Stimulated activated naive B cell treated with anti-CD40 and anti-IgM and Interleukin-4, amounts not matched to agents 10 μg/mL and 1 μg/mL and 100 μg/mL, for 72 hours (primary cell): Measurements from ENCODE around the gene BOLA1.
"Not testable (repeated sequence)": the region's sequence is repeated elsewhere in the genome, so short reads cannot be mapped to it uniquely, and the experiment has no call there.

ENCODE experiments used
- ATAC-seq, 2 donors: fragments of 150-1000 bp; cut with Tn5 transposase; replicated peaks; 2 replicates each; pipeline ENCODE4 v1.10.0; 2021; ENCODE audit warnings: moderate library complexity in 1 of 2
- DNase-seq: peaks from one replicate; pipeline ENCODE4 v3.0.0; 2021
- H3K27ac Mint-ChIP-seq: one replicate; pipeline ENCODE4 v1.8.0; 2022; ENCODE audit warnings: mild to moderate bottlenecking, mixed read lengths
- H3K27me3 Mint-ChIP-seq, 2 donors: one replicate each; pipeline ENCODE4 v1.8.0; 2022; ENCODE audit warnings: mixed read lengths in 2 of 2
- H3K36me3 Mint-ChIP-seq, 2 donors: one replicate each; pipeline ENCODE4 v1.8.0; 2022; ENCODE audit warnings: mixed read lengths in 2 of 2, mild to moderate bottlenecking in 1 of 2
- H3K4me1 Mint-ChIP-seq, 2 donors: one replicate each; pipeline ENCODE4 v1.8.0; 2022; ENCODE audit warnings: mixed read lengths in 2 of 2, mild to moderate bottlenecking in 1 of 2
- H3K4me3 Mint-ChIP-seq, 2 donors: one replicate each; pipeline ENCODE4 v1.8.0; 2022; ENCODE audit warnings: mild to moderate bottlenecking in 2 of 2, mixed read lengths in 2 of 2, moderate library complexity in 1 of 2
- H3K9me3 Mint-ChIP-seq, 2 donors: one replicate each; pipeline ENCODE4 v1.8.0; 2022; ENCODE audit warnings: mixed read lengths in 2 of 2, mild to moderate bottlenecking in 1 of 2

The BOLA1 gene

GRCh38 chr1:149931212-149931790 lies 31.9 kb downstream of the BOLA1 start:
- DNase-seq, result no peak
- peaks cover 15 to 21% of the 10 kb centered on the region in 2 donors for H3K4me1 Mint-ChIP-seq
- peaks cover 2 to 12% of the 10 kb centered on the region in 2 donors for H3K36me3 Mint-ChIP-seq
- peaks cover 40 to 48% of the 10 kb centered on the region in 2 donors for H3K27me3 Mint-ChIP-seq
- no peaks in the 10 kb centered on the region for H3K9me3 Mint-ChIP-seq
- H3K4me3 Mint-ChIP-seq, result no peak overlapping the region
- H3K27ac Mint-ChIP-seq, result peak overlapping the region; percentile 3
- ATAC-seq, result no peak

- peaks cover 1 to 4% of the 10 kb centered on the region in 2 donors for H3K36me3 Mint-ChIP-seq
- no peak overlapping the region for H3K27ac Mint-ChIP-seq
- ATAC-seq, result no peak
- H3K27me3 Mint-ChIP-seq, result peaks cover 50 to 52% of the 10 kb centered on the region in 2 donors
- no peaks in the 10 kb centered on the region for H3K9me3 Mint-ChIP-seq
- H3K4me3 Mint-ChIP-seq, result no peak overlapping the region
- no peak for DNase-seq
- H3K4me1 Mint-ChIP-seq, result peaks cover 16 to 19% of the 10 kb centered on the region in 2 donors
Observed at GRCh38 chr1:149932474-149932873, 33.1 kb downstream of the BOLA1 start.

- peaks cover 16 to 18% of the 10 kb centered on the region in 2 donors for H3K4me1 Mint-ChIP-seq
- peaks cover 51 to 52% of the 10 kb centered on the region in 2 donors for H3K27me3 Mint-ChIP-seq
- H3K4me3 Mint-ChIP-seq, result no peak overlapping the region
- ATAC-seq (no peak), DNase-seq (no peak)
- no peaks in the 10 kb centered on the region for H3K9me3 Mint-ChIP-seq
- no peak overlapping the region for H3K27ac Mint-ChIP-seq
- peaks cover 0 to 1% of the 10 kb centered on the region in 2 donors for H3K36me3 Mint-ChIP-seq
Observed at GRCh38 chr1:149933208-149933607, 33.8 kb downstream of the BOLA1 start.

- H3K27me3 Mint-ChIP-seq, result peaks cover 51 to 52% of the 10 kb centered on the region in 2 donors
- DNase-seq (no peak), ATAC-seq (no peak)
- H3K4me1 Mint-ChIP-seq, result peaks cover 14% of the 10 kb centered on the region in 2 donors
- peaks cover 0 to 1% of the 10 kb centered on the region in 2 donors for H3K36me3 Mint-ChIP-seq
- H3K9me3 Mint-ChIP-seq, result no peaks in the 10 kb centered on the region
- no peak overlapping the region for H3K4me3 Mint-ChIP-seq
- no peak overlapping the region for H3K27ac Mint-ChIP-seq
Observed at GRCh38 chr1:149934356-149934755, 35.0 kb downstream of the BOLA1 start.

- no peak for DNase-seq
- Mint-ChIP-seq H3K4me1 (peaks cover 12 to 14% of the 10 kb centered on the region in 2 donors), H3K27ac (peak within 1 kb of the TSS; percentile 59), H3K9me3 (no peaks in the 10 kb centered on the region), H3K4me3 (no peak within 1 kb of the TSS), H3K36me3 (no peaks in the 10 kb centered on the region), H3K27me3 (peaks cover 47 to 48% of the 10 kb centered on the region in 2 donors)
- no peak for ATAC-seq
Observed at GRCh38 chr1:149936170-149936991, 37.0 kb downstream of the BOLA1 start, which contains the start of gene MTMR11. TSS of gene MTMR11 (minus strand) at chr1:149936879. CDS start at chr1:149936647, 232 bp downstream.

GRCh38 chr1:149936992-149937705 lies 37.8 kb downstream of the BOLA1 start:
- H3K9me3 Mint-ChIP-seq, result no peaks in the 10 kb centered on the region
- no peak overlapping the region for H3K4me3 Mint-ChIP-seq
- no peak for ATAC-seq
- no peaks in the 10 kb centered on the region for H3K36me3 Mint-ChIP-seq
- peaks cover 9% of the 10 kb centered on the region in 2 donors for H3K4me1 Mint-ChIP-seq
- DNase-seq, result no peak
- peak overlapping the region; percentile 59 for H3K27ac Mint-ChIP-seq
- peaks cover 40% of the 10 kb centered on the region in 2 donors for H3K27me3 Mint-ChIP-seq

GRCh38 chr1:149937759-149938158 lies 38.4 kb downstream of the BOLA1 start:
- no peak for ATAC-seq
- DNase-seq, result no peak
- H3K27ac Mint-ChIP-seq, result no peak overlapping the region
- H3K36me3 Mint-ChIP-seq, result peaks cover 0 to under 1% of the 10 kb centered on the region in 2 donors
- no peaks in the 10 kb centered on the region for H3K9me3 Mint-ChIP-seq
- peaks cover 36 to 38% of the 10 kb centered on the region in 2 donors for H3K27me3 Mint-ChIP-seq
- no peak overlapping the region for H3K4me3 Mint-ChIP-seq
- H3K4me1 Mint-ChIP-seq, result peaks cover 9% of the 10 kb centered on the region in 2 donors

- not testable (repeated sequence) for DNase-seq, H3K36me3 Mint-ChIP-seq, H3K9me3 Mint-ChIP-seq, ATAC-seq, H3K27ac Mint-ChIP-seq, H3K4me3 Mint-ChIP-seq
- peaks cover 9 to 11% of the 10 kb centered on the region in 2 donors for H3K4me1 Mint-ChIP-seq
- H3K27me3 Mint-ChIP-seq, result peaks cover 35 to 37% of the 10 kb centered on the region in 2 donors
Observed at GRCh38 chr1:149938668-149939003, 39.3 kb downstream of the BOLA1 start.

GRCh38 chr1:149940427-149940826 lies 41.1 kb downstream of the BOLA1 start:
- Mint-ChIP-seq H3K27ac (no peak overlapping the region), H3K36me3 (peaks cover 26% of the 10 kb centered on the region in 2 donors), H3K4me3 (no peak overlapping the region), H3K4me1 (peaks cover 9 to 12% of the 10 kb centered on the region in 2 donors), H3K9me3 (no peaks in the 10 kb centered on the region), H3K27me3 (peaks cover 32 to 35% of the 10 kb centered on the region in 2 donors)
- DNase-seq (no peak), ATAC-seq (no peak)

GRCh38 chr1:149942207-149942606 lies 42.8 kb downstream of the BOLA1 start:
- ATAC-seq (no peak), DNase-seq (no peak)
- Mint-ChIP-seq H3K4me1 (peaks cover 9 to 12% of the 10 kb centered on the region in 2 donors), H3K36me3 (peaks cover 36 to 38% of the 10 kb centered on the region in 2 donors), H3K27me3 (peaks cover 19% of the 10 kb centered on the region in 2 donors), H3K9me3 (no peaks in the 10 kb centered on the region), H3K4me3 (no peak overlapping the region), H3K27ac (no peak overlapping the region)

GRCh38 chr1:149942885-149943284 lies 43.5 kb downstream of the BOLA1 start:
- Mint-ChIP-seq H3K4me1 (peaks cover 8 to 9% of the 10 kb centered on the region in 2 donors), H3K27ac (no peak overlapping the region), H3K36me3 (peaks cover 38 to 42% of the 10 kb centered on the region in 2 donors), H3K4me3 (no peak overlapping the region), H3K9me3 (no peaks in the 10 kb centered on the region), H3K27me3 (peaks cover 16 to 19% of the 10 kb centered on the region in 2 donors)
- DNase-seq, result no peak
- no peak for ATAC-seq

- H3K27me3 Mint-ChIP-seq, result peaks cover 16 to 19% of the 10 kb centered on the region in 2 donors
- H3K36me3 Mint-ChIP-seq, result peaks cover 50 to 61% of the 10 kb centered on the region in 2 donors
- no peak overlapping the region for H3K27ac Mint-ChIP-seq
- no peaks in the 10 kb centered on the region for H3K9me3 Mint-ChIP-seq
- peaks cover 0 to 3% of the 10 kb centered on the region in 2 donors for H3K4me1 Mint-ChIP-seq
- ATAC-seq (no peak), DNase-seq (no peak)
- H3K4me3 Mint-ChIP-seq, result no peak overlapping the region
Observed at GRCh38 chr1:149945206-149945605, 45.8 kb downstream of the BOLA1 start.

- no peak for DNase-seq
- no peak overlapping the region for H3K4me3 Mint-ChIP-seq
- H3K9me3 Mint-ChIP-seq, result no peaks in the 10 kb centered on the region
- H3K4me1 Mint-ChIP-seq, result no peaks in the 10 kb centered on the region
- ATAC-seq, result no peak
- H3K27me3 Mint-ChIP-seq, result peaks cover 3 to 13% of the 10 kb centered on the region in 2 donors
- H3K36me3 Mint-ChIP-seq, result peaks cover 33 to 67% of the 10 kb centered on the region in 2 donors
- no peak overlapping the region for H3K27ac Mint-ChIP-seq
Observed at GRCh38 chr1:149949911-149950310, 50.5 kb downstream of the BOLA1 start.
